ENCODE data around the gene PTGR3. TPM values are rescaled to one million over a fixed set of nuclear protein-coding genes. Genes with fewer than 3 reads are reported as not detected.
A peak's percentile ranks its signal among the peaks of the same experiment; 100 is the strongest.

The PTGR3 gene
- total RNA-seq, 2 experiments from 2014 or later, result 14.1 to 14.3 TPM

DNA sequence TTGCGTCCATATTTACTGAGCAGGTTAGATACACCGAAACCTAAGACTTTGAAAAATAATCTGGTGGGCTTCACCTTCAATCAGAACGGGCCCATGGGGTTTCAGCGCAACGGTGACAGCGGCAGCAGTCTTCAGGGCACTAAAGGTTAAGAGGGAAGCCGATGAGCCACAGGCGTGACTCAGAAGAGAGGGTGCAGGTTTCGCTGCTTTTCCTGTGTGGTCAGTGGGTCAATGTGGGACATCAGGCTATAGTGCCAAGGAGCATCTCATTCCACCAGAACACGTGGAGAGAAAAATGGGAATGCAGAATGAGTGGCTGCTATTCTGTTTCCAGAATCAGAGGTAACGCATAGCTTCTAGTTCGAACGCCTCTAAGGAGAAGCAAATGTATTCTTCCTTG is 8.9 kb downstream of the PTGR3 start:
- Mint-ChIP-seq H3K27ac (peak overlapping the region; percentile 52), H3K4me1 (ENCODE audit: low read depth) (peaks cover 43% of the 10 kb centered on the region)
- intact Hi-C loops (cut with DNase I, micrococcal nuclease), result loop anchor here in 1 of 2 experiments (10.0 kb wide), 2 partner anchors 575 to 835 kb away; no protein-coding TSS in a partner anchor

DNA sequence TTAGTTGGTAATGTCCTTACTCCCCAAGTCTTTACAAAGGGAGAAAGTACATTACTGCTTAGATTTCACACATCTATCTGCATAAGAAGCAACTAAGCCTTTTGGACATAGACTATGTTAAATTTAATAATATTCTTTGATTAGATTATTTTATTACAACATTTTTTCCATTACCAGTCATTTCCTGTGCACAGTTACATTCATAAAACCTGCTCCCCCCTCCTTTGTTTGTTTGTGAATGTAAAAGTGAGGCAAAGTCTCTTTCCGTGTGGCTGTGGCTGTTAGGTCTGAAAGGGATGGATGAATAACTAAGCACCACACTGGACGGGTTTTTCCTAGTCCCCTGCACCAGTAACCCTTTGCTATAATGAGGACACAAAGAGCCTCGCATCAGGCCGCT is 9.6 kb downstream of the PTGR3 start:
- no peak for DNase-seq
- peaks cover 7% of the 10 kb centered on the region for H3K4me1 ChIP-seq (ENCODE audit: insufficient read depth, low read length)
- peak overlapping the region; percentile 61 for H3K27ac Mint-ChIP-seq
- H3K27me3 ChIP-seq (ENCODE audit: control insufficient read depth in 1 of 2, insufficient read depth in 2 of 2, low read length in 2 of 2), result no peaks in the 10 kb centered on the region
- ChIA-PET CTCF (no interaction called here), POLR2A (interaction anchor here (1.0 to 1.4 kb wide), 2 partner anchors 11 to 567 kb away, joined by 3 to 7 read pairs; partner anchors contain the start of gene TSHZ1)
- peaks cover 24% of the 10 kb centered on the region for H3K36me3 Mint-ChIP-seq (ENCODE audit: low read depth)
- intact Hi-C loops (cut with DNase I, micrococcal nuclease), result no loop called here
- no peak overlapping the region for H3K27ac ChIP-seq (ENCODE audit: low read depth in 1 of 2, low read length in 2 of 2)
- peaks cover 48% of the 10 kb centered on the region for H3K4me1 Mint-ChIP-seq (ENCODE audit: low read depth)
- no peaks in the 10 kb centered on the region for H3K9me3 ChIP-seq (ENCODE audit: control insufficient read depth in 1 of 2, insufficient read depth in 1 of 2, low read length in 2 of 2)
- H3K27me3 Mint-ChIP-seq, result no peaks in the 10 kb centered on the region
- no peak overlapping the region for H3K4me3 ChIP-seq (ENCODE audit: low read length)
- peaks cover 14% of the 10 kb centered on the region for H3K36me3 ChIP-seq (ENCODE audit: insufficient read depth, low read length)
- no peak overlapping the region for H3K4me3 Mint-ChIP-seq
- no peak for TF ChIP-seq CTCF (IDR thresholded peaks at IDR 0.05)
- no peak for ATAC-seq (ENCODE audit: poor library complexity)
- H3K9me3 Mint-ChIP-seq, result no peaks in the 10 kb centered on the region

More for the DNA sequence above, 8.9 kb downstream of the PTGR3 start:
- H3K4me1 ChIP-seq (ENCODE audit: insufficient read depth, low read length), result peaks cover 12% of the 10 kb centered on the region
- no peak overlapping the region for H3K27ac ChIP-seq (ENCODE audit: low read depth in 1 of 2, low read length in 2 of 2)
- H3K4me3 Mint-ChIP-seq, result no peak overlapping the region
- DNase-seq (no peak), ATAC-seq (ENCODE audit: poor library complexity) (no peak)
- H3K36me3 Mint-ChIP-seq (ENCODE audit: low read depth), result peaks cover 24% of the 10 kb centered on the region
- H3K9me3 ChIP-seq (ENCODE audit: control insufficient read depth in 1 of 2, insufficient read depth in 1 of 2, low read length in 2 of 2), result no peaks in the 10 kb centered on the region
- ChIA-PET CTCF (no interaction called here), POLR2A (interaction anchor here (1.0 kb wide), 1 partner anchor 10 kb away, joined by 3 read pairs; the partner anchor contains the start of gene TSHZ1)
- no peaks in the 10 kb centered on the region for H3K27me3 ChIP-seq (ENCODE audit: control insufficient read depth in 1 of 2, insufficient read depth in 2 of 2, low read length in 2 of 2)
- no peak for TF ChIP-seq CTCF (IDR thresholded peaks at IDR 0.05)
- no peaks in the 10 kb centered on the region for H3K27me3 Mint-ChIP-seq
- peaks cover 14% of the 10 kb centered on the region for H3K36me3 ChIP-seq (ENCODE audit: insufficient read depth, low read length)
- no peaks in the 10 kb centered on the region for H3K9me3 Mint-ChIP-seq
- no peak overlapping the region for H3K4me3 ChIP-seq (ENCODE audit: low read length)

- POLR2A ChIA-PET, result interaction anchor here (0.6 to 1.4 kb wide), 3 partner anchors 12 to 566 kb away, joined by 4 to 7 read pairs (median 7); partner anchors contain the start of gene TSHZ1
- peaks cover 46% of the 10 kb centered on the region for H3K4me1 Mint-ChIP-seq (ENCODE audit: low read depth)
- H3K27ac Mint-ChIP-seq, result peak overlapping the region; percentile 61
These were observed 10.9 kb downstream of the PTGR3 start for GRCh38 chr18:75198036-75198435.

More at GRCh38 chr18:75198036-75198435, 10.9 kb downstream of the PTGR3 start:
- ATAC-seq (ENCODE audit: poor library complexity) (no peak), DNase-seq (no peak)
- Mint-ChIP-seq H3K36me3 (ENCODE audit: low read depth) (peaks cover 24% of the 10 kb centered on the region), H3K4me3 (no peak overlapping the region), H3K9me3 (no peaks in the 10 kb centered on the region), H3K27me3 (no peaks in the 10 kb centered on the region)
- intact Hi-C loops (cut with DNase I, micrococcal nuclease), result no loop called here
- Histone ChIP-seq H3K36me3 (ENCODE audit: insufficient read depth, low read length) (peaks cover 14% of the 10 kb centered on the region), H3K27ac (ENCODE audit: low read depth in 1 of 2, low read length in 2 of 2) (no peak overlapping the region), H3K9me3 (ENCODE audit: control insufficient read depth in 1 of 2, insufficient read depth in 1 of 2, low read length in 2 of 2) (no peaks in the 10 kb centered on the region), H3K4me3 (ENCODE audit: low read length) (no peak overlapping the region), H3K27me3 (ENCODE audit: control insufficient read depth in 1 of 2, insufficient read depth in 2 of 2, low read length in 2 of 2) (no peaks in the 10 kb centered on the region), H3K4me1 (ENCODE audit: insufficient read depth, low read length) (no peaks in the 10 kb centered on the region)
- CTCF ChIA-PET, result no interaction called here
- no peak for TF ChIP-seq CTCF (IDR thresholded peaks at IDR 0.05)
